ENCODE results near the gene CDC16.
"Not testable (repeated sequence)": the region's sequence is repeated elsewhere in the genome, so short reads cannot be mapped to it uniquely, and the experiment has no call there.

CDC16 gene, protein sequence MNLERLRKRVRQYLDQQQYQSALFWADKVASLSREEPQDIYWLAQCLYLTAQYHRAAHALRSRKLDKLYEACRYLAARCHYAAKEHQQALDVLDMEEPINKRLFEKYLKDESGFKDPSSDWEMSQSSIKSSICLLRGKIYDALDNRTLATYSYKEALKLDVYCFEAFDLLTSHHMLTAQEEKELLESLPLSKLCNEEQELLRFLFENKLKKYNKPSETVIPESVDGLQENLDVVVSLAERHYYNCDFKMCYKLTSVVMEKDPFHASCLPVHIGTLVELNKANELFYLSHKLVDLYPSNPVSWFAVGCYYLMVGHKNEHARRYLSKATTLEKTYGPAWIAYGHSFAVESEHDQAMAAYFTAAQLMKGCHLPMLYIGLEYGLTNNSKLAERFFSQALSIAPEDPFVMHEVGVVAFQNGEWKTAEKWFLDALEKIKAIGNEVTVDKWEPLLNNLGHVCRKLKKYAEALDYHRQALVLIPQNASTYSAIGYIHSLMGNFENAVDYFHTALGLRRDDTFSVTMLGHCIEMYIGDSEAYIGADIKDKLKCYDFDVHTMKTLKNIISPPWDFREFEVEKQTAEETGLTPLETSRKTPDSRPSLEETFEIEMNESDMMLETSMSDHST

DNA sequence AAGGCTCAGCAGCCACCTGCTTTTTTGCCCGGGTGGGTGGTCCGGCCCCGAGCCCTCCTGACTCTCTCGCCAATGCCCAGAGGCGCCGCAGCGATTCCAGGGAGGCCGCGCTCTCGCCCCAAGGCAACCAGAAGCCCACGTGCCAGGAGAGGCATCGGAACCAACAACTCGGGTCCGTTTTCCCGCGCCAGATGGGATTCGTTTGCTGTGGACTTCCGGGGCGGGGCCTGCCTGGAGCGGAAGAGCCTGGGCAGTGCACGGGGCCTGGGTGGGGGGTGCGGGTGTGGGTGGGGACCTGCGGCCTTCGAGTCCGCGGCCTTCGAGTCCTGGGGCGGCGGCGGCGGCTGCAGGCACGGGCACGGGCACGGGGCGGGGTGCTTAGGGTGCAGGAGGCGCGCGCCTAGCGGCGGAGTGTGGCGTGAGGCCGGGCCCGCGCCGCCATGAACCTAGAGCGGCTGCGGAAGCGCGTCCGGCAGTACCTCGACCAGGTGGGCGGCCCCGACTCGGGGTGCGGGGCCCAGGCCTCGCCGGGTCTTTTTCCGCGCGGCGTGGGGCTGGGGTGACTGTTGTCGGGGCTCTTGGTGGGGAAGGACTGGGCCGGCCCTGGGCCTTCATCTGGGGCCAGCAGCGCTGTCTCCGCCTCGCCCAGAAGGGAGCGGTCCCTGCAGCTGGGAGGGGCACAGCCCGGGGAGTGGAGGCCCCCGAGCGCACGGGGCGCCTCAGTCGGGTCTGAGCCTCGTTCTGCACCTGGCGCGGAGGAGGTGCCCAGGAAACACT lies at the start of gene CDC16:
Gene CDC16 (plus strand): TSS at position 253 of the 777 bp plus-strand sequence. CDS start 188 bp downstream, at position 441.
- peak; percentile 89 to 97 (median 94) for DNase-seq

DNA sequence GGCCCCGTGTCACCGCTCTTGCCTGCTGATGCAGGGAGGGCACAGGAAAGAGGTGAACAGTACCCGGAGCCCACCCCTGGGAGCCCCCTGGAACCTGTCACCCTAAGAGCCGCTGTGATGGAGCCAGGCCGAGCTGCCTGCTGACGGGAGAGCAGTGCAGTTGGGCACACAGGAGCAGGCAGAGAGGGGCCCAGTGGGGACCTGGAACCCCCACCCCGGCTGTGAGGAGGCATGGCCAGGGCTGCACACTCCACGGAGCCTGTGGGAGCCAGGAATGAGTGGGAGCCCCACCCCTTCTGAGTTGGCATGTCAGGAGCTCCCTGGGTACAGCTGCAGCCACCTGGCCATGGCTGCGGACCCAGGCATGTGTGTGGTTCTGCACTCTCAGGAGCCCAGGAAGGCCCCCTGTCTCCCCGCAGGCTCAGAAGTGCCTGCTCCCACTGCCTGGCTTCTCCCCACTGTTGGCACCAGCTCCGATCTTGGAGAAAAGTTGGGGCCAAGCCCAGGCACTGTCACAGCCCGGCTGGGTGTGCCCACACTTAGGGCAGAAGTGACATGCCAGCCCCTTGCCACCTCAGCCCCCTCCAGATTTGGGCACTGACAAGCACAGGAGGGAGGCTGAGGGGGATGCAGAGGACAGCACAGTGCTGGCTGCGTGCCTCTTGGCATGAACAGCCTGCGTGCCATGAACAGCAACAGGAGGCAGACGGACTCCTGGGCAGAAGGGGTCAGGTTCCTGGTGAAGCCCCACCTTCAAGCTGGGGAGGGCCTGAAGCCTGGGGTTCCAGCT lies 49.3 kb upstream of the CDC16 start:
- no peak for DNase-seq

DNA sequence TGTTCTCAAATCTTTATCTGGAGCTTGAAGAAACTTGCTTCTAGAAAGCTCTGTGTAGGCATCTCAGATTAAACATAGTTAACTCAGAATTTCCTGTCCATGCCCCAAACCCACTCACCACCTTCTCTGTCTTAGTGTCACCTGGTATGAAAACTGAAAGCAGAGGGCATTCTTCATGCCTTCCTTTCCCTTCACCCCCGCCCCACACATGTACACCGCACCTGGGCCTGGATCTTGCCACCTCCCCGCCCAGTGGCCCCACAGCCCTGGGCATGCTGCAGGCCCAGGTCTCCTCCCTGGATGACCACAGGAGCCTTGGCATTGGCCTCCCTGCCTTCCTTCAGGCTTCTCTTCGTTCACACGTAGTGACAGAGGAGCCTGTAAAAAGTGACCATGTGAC lies 39.8 kb upstream of the CDC16 start:
- no peak for DNase-seq

DNA sequence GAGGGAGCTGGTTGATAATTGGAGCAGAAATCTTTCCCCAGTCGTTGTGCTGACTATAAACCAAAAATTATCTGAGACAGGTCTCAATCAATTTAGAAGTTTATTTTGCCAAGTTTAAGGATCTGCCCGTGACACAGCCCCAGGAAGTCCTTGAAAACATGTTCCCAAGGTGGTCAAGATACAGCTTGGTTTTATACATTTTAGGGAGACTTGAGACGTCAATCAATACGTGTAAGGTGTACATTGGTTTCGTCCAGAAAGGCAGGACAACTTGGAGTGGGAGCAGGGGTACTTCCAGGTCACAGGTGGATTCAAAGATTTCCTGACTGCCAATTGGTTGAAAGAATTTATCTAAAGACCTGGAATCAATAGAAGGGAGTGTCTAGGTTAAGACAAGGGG lies 38.1 kb upstream of the CDC16 start:
- DNase-seq = no peak

DNA sequence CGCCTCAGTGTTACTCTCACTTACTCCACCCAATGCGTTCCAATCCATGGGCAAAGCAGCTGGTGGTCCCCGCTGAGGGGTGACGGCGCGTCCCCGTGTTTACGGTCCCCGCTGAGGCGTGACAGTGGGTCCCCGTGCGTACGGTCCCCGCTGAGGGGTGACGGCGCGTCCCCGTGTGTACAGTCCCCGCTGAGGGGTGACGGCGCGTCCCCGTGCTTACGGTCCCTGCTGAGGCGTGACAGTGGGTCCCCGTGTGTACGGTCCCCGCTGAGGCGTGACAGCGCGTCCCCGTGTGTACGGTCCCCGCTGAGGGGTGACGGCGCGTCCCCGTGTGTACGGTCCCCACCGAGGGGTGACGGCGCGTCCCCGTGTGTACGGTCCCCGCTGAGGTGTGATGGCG lies 36.1 kb upstream of the CDC16 start:
- DNase-seq = no peak

DNA sequence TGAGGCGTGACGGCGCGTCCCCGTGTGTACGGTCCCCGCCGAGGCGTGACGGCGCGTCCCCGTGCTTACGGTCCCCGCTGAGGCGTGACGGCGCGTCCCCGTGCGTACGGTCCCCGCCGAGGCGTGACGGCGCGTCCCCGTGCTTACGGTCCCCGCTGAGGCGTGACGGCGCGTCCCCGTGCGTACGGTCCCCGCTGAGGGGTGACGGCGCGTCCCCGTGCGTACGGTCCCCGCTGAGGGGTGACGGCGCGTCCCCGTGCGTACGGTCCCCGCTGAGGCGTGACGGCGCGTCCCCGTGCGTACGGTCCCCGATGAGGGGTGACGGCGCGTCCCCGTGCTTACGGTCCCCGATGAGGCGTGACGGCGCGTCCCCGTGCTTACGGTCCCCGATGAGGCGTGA lies 35.2 kb upstream of the CDC16 start:
- not testable (repeated sequence) for DNase-seq

DNA sequence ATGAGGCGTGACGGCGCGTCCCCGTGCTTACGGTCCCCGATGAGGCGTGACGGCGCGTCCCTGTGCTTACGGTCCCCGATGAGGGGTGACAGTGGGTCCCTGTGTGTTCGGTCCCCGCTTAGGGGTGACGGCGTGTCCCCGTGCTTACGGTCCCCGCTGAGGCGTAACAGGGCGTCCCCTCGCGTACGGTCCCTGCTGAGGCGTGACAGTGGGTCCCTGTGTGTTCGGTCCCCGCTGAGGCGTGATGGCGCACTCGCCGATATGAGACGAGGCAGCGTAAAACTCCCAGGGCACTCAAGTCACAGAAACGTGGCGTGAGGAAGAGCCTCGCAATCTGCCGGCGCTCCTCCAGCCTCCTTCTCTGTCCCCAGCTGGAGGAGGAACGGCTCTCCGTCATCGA lies 34.7 kb upstream of the CDC16 start:
- DNase-seq = no peak

DNA sequence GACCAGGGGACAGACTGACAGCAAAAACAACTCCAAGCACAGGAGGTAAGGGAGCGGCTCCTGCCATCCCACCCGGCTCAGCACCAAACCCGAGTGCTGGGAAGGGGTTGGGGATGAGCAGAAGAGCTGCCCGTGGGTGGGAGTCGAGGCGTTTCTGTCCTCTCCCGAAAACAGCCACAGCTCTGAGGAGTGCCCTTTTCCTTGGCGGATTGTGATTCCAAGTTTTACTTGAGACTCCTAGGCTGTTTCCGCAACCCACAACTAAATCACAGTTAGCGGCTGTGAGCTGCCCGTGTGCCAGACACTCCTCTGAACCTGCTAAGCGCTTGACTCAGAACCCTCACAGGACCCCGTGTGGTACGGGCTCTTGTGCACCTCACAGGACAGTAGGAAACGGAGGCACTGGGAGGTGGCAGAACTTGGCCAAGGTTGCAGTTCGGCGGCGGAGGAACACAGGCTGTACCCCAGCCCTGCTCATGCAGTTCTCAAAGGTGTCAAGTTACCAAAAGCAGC lies 34.2 kb upstream of the CDC16 start:
- DNase-seq = no peak

DNA sequence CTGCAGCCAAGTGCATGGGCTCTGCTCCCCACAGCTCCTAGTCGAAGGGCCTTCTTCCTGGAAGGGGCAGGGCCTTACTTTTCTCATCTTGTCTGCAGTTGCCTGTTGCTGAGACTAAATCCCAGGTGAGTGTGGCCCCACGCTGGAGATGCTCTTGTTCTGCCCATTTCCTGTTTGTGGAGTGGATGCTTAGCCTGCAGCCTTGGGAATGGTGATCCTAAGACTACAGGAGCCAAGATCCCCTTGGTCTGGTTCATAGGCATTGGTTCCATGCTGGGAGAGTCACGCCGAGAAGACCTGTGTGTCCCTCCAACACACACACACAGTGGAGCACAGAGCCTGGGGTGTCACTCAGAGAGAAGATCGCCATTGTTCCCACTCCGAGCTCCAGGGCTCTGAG lies 32.1 kb upstream of the CDC16 start:
- no peak for DNase-seq

DNA sequence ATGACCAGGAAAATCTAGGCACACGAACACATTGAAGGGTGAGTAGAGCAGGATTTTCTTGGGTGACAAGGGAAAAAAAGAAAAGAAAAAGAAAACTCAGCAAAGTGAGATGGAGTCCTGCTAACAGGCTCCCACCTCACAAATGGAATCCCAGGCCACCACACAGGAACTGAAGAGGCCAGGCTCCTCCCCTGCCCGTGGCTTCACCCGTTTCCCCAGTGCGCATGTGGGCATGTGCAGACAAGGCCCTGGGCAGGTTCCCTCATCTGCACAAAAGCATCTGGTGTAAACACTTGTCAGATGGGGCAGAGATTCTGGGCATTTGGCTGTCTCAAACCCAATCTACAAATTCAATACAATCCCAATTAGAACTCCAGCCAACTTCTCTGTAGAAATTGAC lies 31.2 kb upstream of the CDC16 start:
- DNase-seq = no peak

DNA sequence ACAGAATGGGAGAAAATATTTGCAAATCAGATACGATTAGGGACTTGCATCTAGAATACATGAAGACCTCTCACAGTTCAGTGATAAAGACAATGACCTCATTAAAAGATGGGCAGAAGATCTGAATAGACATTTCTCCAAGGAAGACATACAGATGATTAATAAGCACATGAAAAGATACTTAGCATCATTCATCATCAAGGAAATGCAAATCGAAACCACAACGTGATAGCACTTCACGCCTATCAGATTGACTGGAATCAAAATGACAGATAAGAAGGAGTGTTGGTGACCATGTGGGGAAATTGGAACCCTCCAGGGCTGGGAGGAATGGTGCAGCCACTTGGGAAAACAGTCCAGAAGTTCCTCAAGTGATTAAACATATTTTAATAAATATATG lies 29.8 kb upstream of the CDC16 start:
- peak in 1 of 3 donors; percentile 23 for DNase-seq

DNA sequence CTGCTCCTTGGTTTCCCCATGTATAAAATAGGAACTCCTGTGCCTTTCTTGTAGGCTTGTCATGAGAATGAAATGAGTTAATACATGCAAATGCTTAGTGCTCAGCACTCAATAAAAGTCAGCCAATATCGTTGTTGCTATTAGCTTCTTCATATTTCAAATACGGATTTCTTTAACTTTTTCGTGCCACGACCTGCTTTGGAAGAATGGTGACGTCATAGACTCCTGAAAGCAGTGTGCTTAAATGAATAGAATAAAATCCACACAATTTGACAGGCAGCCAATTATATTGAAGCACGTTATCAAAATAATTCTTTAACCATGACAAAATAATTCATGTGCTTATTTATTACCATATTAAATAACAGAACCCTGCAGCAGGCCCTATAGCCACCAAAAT lies 26.6 kb upstream of the CDC16 start:
- DNase-seq = no peak

DNA sequence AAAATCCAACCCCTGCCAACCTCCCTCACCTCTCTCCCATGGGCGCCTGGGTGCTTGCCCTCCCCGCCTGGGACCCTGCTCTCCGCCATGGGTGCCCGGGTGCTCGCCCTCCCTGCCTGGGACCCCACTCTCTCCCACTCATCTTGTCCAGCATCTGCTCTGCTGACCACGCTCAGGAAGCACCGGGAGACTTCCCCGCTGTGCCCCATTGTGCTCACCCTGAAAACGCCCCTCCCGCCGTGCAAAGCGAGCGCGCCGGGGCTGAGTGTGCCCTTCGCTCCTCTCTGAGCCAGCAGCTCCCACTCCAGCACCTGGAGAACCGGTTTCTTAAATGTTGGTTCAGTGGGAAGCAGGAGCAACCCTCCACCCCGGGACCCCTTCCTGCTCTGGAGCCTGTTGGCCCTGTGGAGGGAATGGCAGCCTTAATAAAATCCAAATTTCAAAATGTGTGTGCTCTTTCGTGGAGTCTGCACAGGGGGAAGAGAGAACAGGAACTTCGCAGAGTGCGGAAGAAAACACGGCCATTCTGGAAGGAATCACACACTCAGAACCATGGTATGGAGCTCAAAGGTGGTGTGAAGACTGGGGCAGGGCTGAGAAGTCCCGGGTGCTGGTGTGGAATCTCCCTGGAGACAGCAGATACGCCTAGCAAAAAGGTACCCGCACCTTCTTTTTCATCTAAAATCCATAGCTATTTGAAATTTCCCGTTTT lies 23.1 kb upstream of the CDC16 start:
- no peak for DNase-seq

DNA sequence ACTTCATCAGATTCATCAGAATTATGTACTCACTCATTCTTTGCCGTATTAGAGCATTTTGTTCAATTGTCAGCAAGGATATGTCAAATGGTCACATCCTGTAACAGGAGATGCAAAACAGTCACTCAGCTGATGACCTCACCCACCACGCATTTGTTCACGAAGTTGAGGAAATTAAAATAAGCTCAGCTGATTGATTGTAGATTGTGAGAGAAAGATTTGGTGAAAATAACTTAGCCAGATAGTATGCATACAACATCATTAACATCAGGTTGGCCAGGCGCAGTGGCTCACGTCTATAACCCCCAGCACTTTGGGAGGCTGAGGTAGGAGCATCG lies 22.6 kb upstream of the CDC16 start:
- DNase-seq = no peak

DNA sequence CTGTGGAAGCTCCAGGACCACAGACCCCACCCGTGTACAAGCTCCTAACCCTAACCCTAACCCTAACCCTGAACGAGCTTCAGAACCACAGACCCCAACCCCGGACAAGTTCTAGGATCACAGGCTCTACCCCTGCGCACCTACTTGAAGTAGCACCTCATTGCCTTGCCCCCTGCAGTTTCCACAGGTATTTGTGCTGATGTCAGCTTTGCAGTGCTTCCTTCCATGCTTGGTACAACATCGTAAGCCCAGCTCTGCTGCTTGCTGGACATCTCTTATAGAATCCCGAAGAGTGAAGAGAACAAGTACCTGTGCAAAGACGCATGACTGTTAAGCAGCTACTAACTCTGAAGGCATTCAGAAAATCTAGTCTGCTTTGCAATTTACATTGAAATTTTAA lies 20.7 kb upstream of the CDC16 start:
- no peak for DNase-seq

DNA sequence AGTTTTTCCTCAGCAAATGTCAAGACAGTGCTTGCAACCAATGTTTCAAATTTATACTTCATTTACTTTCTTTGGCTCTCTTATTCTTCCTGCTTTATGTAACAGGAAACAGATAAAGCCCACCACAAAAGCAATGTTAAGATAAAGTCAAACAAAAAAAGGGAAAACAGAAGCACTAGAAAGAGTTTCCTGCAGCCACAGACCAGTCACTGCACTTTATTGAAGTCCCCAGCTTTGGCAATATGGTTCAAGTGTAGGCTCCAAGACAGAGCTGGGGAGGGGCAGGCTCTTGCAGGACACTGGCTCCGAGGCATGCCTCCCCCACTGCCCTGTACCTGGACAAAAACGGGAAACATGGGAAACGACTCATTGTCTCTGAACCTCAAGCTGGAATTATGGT lies 15.3 kb upstream of the CDC16 start:
- no peak for DNase-seq

DNA sequence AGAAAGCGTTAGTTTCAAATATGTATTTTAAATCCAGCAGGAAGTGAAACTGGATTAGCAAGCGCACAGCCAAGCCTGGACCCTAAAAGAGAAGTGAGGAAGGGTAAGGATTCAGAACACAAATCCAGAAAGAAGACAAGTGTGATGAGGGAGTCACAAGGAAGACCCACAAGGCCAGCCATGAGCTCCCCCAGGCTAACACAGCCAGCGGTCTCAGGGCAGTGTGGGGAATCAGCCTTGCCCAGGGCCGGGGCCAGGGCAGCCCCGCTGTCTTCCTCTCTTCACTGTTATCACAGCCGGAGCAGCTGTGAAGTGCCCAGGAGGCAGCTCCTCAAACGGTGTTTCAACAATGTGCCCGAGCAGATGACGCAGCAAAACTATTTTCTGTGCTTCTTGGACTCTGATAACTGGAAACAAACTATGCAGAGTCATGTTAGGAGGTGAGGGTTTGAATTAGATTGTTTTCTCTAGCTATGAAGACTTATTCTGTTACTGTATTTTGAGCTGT lies 12.2 kb upstream of the CDC16 start:
- peak; percentile 74 to 88 (median 86) for DNase-seq

DNA sequence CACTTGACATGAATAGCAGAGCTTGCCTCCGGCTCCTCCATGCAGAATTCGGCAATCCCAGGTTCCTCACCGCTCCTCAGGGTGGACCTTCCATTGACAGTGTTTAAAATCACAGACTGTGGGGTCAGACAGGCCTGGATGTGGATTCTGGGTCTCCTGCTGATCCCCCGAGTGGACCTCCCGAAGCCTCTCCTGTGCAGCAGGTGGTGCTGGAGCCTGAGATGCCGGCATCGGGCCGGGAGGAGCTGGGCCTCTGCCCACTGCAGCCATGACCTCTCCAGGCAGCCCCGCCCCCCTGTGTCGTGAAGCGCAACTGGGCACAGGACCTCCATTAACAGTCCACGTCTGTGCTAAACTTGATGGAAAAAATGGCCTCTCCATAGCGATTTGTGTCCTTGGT lies 10.5 kb upstream of the CDC16 start:
- no peak for DNase-seq

DNA sequence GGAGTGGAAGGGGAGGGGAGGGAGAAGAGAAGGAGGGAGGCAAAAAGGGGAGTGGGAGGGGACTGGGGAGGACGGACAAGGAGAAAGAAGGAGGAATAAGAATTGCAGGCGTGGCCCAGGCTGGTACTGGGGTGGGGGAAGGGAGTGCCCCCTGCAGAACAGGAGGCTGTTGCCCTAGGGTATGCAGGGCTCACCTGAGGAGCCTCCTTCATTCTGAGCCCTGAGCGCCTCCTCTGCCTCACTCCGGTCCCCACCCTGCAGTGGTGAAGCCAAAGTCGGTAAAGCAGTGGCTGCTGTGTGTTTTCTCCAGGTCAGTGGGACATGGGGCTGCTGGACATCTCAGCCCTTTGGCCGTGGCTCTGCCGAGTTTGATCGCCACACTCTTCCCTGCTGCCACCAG lies 9.1 kb upstream of the CDC16 start:
- no peak for DNase-seq

DNA sequence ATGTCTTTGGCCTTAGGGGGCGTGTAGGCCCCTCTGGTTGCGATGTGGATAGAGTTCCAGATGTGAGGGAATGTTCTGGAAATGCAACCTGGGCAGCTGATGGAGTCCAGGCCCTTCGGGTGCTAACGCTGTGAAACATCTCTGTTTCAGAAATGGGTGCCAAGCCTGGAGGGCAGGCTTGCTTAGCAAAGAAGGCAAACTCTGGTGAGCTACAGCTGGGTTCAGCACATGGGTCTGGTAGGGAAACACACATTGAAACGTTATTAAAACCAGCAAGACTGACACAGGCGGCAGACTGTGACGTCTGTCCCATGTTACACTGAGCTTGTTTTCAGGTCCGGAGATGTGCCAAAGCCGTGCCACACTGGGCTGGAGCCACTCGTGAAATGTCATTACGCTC lies 8.6 kb upstream of the CDC16 start:
- no peak for DNase-seq

DNA sequence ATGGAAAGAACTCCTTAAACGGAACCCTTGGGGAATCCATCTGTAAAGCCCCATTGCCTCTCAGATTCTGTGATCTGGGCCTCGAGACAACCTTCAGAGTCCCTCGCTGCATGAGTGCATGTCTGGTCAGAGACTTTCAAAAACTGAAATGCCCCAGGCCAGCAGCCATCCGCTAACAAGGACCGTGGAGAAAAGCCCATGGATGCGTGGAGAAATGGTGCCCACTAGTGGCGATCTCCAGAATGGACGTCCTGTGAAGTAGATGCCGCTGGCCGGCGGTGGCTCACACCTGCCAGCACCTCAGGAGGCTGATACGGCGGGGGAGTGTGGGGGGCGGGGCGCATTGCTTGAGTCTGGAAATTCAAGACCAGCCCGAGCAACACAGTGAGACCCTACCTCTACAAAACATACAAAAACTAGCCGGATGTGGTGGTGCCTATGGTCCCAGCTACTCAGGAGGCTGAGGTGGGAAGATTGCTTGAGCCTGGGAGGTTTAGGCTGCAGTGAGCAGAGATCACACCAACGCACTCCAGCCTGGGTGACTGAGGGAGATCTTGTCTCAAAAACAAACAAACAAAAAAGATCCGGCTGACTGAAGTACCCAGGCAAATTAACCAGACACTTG lies 7.9 kb upstream of the CDC16 start:
- peak; percentile 86 to 89 (median 88) for DNase-seq

DNA sequence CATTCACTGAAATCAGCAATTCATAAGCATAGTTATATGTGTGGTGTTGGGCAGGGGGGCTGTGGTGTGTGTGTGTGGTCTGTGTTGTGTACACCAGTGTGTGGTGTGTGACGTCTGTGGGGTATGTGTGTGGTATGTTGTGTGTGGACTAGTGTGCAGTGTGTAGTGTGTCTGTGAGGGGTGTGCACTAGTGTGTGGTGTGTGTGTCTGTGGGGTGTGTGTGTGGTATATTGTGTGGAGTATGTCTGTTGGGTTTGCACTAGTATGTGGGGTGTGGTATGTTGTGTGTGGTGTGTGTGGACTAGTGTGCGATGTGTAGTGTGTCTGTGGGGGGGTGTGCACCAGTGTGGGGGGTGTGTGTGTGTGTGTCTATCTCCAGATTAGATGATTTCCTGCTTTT lies 7.2 kb upstream of the CDC16 start:
- no peak for DNase-seq

Measured in suppressor macrophage treated with lipopolysaccharide for 1 hour (primary cell).